HG02938 (cell line): Measurements from ENCODE around the gene DLG2.

ENCODE experiments used
- ATAC-seq: cut with Tn5 transposase; IDR thresholded peaks from one replicate; pipeline ENCODE4 v1.9.1; 2021; ENCODE audit warnings: mild to moderate bottlenecking, moderate library complexity; ENCODE audit not compliant: unreplicated experiment

The DLG2 gene

DNA sequence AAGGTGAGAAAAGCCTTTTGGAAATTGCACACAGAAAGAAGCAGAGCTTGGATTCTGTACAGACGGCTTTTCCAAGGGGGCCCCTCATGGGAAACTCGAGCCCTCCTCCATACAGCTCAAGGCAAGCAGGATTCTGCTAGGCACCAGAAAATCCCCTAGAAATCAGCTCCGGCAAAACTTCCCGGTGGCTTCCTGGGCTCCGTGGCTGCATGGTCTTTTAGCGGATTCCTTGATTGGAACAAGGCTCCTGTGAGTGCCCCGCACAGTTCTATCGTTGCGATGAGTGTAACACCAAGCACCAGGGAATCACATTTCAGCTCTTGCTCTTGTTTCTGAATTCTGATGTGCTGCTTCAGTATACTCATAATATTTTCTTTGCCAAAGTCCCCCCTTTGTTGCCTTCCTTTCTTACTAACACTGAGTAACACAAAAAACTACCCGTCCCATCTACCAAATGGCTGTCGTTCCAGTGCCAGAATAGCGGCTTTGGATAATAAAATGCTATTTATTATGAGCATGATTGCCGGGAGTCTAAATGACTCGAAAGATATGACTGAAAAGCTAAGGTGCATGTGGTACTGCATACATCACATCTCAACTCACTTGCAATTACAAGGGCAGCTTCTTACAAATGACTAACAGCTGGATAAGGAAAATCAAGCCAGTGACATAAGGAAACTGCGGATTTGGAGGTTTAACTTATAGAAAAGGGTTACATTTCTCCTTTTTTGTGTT is 494.1 kb downstream of the DLG2 start:
- no peak for ATAC-seq

GRCh38 chr11:85127349-85127748 is 499.8 kb downstream of the DLG2 start:
- no peak for ATAC-seq

DNA sequence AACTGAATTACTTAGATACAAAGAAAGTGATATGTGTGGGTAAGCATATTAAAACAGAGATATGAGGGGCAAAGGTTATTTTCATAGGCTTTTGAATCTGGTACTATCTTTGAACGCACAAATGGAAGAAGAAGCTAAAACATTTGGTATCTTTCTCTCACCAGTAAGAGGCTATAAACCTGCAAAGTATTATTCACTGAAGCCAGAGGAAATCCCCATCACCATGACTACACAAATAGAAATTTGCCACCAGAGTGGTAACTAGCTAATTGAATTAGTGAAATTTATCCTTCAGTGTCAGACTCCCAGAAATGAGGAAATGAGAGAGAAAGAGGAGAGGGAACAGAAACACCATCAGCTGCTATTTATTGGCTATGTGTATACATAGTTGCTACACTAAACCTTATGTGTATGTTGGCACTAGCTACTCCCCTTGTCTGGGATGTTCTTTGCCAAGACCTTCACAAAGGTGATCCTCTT is 503.4 kb downstream of the DLG2 start:
- ATAC-seq = peak; percentile 96

DNA sequence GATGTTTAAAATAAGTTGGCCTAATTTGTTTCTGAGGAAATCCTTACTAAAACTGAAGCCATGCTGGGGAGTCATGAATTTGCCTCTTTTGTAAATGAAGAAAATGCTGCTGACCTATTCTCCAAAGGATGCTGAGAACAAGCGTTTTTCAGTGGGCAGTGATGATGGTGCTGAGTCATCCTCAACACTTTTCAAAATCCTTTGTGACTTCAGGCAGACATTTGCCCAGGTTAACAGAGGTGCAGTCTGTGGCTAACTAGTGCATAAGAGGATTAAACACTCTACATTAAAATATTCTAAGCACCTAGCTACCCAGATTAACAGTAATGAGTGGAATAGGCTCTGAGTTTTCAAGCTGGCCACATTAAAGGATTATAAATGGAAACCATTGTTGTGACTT is 509.0 kb downstream of the DLG2 start:
- no peak for ATAC-seq

- no peak for ATAC-seq
These were observed 511.3 kb downstream of the DLG2 start for GRCh38 chr11:85115798-85116197.

DNA sequence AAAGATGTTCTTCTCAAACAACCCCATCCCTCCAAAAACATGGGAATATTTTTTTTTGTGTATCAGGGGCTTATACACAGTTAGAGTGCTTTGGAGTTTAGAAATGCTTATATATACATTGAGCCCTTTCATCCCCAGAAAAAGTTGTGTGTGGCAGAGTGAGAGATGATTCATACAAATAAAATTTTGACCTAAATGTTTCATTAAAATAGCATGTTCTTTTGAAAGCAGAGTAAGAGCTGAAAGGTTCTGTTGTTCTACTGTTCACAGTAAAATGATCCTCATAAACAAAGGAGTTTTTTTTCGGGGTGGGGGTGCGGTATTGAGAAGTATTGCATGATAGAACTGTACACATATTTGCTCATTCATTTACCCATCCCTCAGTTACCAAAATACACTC is 512.4 kb downstream of the DLG2 start:
- ATAC-seq = no peak

DNA sequence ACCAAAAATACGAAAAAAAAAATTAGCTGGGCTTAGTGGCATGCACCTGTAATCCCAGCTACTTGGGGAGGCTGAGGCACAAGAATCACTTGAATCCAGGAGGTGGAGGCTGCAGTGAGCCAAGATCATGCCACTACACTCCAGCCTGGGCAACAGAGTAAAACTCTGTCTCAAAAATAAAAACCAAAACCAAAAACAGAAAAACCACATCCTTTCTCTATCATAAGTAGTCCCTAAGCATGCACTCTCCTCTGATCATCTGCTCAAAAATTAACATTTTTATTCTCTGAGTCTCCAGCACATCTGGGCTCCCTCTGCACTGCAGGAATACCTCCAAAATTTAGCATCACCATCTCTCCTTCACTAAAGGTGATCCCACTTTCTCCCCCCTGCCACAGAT is 516.9 kb downstream of the DLG2 start:
- peak; percentile 94 for ATAC-seq

DNA sequence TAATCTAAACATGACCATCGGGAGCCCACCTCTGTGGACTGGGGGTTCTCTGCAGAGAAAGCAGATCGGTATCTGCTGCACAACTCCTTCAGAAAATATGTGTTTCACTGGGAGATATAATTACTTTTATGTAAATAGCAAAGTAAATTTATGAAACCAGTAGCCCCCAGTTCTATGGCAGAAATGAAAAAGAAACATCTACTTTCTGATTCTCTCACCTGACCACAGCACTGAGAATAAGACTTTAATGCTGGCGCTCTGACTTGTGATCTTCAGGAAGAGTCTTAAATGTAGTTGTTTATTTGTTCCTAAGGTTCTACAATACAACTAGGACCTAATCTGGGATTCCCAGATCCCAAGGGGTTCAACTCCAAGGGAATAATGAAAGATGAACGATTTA is 518.0 kb downstream of the DLG2 start:
- ATAC-seq = peak; percentile 64

- no peak for ATAC-seq
These were observed 521.3 kb downstream of the DLG2 start for GRCh38 chr11:85105868-85106267.

- no peak for ATAC-seq
These were observed 527.6 kb downstream of the DLG2 start for GRCh38 chr11:85099522-85099921.

DNA sequence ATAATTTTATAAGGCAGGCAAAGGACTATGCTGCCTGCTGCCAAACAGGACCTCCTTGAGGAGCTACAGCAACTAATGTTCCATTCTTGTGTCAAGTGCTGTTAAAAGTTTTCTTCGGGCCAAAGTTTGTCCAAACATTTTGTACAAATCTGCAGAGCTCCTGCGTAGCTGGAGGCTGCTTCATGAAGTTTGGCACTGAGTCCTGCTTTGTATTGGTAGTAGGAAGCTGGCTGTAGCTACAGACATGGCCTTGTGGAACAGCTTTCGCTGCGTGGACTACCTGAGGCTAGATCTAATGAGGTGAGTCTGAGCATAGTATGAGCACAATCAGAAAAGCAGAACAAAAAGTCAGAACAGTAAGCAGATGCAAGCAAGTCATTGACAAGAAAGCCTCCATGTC is 528.1 kb downstream of the DLG2 start:
- ATAC-seq = no peak

- peak; percentile 55 for ATAC-seq
These were observed 530.2 kb downstream of the DLG2 start for GRCh38 chr11:85096939-85097338.

DNA sequence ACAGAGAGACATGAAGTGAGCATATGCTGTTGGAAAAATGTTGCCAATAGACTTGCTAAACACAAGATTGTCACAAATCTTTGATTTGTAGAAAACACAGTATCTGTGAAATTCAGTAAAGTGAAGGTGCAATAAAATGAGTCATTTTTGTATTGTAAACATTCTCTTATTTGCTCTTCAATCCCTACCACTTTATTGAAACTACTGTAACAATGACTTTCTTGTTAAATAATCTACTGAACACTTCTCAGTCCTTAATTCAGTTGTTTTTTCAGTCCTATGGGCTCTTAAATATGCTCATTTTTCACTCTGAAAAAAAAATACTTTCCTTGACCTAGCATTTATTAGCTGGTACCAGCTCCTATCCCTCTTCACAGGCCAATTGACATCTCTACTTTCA is 531.9 kb downstream of the DLG2 start:
- ATAC-seq = no peak

DNA sequence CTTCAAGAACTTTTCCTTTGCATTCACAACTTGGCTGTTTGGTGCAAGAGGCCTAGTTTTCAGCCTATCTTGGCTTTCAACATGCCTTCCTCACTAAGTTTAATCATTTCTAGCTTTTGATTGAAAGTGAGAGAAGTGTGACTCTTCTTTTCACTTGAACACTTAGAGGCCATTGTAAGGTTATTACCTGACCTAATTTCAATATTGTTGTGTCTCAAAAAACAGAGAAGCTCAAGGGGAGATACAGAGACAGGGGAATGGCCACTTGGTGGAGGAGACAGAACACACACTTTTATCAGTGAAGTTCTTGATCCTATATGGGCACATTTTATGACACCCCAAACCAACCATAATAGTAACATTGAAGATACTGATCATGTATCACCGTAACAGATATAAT is 532.3 kb downstream of the DLG2 start:
- peak; percentile 44 for ATAC-seq

DNA sequence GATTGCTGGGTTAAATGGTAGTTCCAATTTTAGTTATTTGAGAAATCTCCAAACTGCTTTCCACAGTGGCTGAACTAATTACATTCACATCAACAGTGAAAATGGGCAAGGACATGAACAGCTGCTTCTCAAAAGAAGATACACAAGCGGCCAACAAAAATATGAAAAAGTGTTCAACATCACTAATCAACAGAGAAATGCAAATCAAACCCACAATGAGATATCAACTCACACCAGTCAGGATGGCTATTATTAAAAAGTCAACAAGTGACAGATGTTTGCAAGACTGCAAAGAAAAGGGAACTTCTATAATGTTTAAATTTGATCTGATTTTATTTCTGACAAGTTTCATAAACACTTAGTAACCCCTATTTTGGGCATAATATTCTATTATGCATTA is 537.5 kb downstream of the DLG2 start:
- ATAC-seq = peak; percentile 53

- no peak for ATAC-seq
These were observed 538.9 kb downstream of the DLG2 start for GRCh38 chr11:85088286-85088685.

- no peak for ATAC-seq
These were observed 540.5 kb downstream of the DLG2 start for GRCh38 chr11:85086504-85087284.

- ATAC-seq = no peak
These were observed 550.4 kb downstream of the DLG2 start for GRCh38 chr11:85076535-85077330.

DNA sequence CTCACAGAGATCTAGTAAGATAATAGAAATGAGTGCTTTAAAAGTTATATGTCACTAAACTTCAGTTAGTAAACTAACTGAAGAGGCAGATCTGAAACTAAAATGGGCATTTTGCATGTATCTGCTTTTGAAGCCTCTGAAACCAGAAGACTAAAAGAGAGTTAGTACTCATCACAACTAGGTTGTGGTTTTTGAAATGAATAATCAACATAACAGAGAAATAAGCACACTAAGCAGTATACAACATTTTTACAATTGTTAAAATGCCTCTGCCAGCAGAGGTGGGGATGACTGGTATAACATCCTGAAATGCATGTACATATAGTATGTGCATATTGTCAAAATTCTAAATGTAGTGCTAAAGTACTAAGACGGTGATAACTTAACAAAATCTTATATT is 564.5 kb downstream of the DLG2 start:
- peak; percentile 100 for ATAC-seq

DNA sequence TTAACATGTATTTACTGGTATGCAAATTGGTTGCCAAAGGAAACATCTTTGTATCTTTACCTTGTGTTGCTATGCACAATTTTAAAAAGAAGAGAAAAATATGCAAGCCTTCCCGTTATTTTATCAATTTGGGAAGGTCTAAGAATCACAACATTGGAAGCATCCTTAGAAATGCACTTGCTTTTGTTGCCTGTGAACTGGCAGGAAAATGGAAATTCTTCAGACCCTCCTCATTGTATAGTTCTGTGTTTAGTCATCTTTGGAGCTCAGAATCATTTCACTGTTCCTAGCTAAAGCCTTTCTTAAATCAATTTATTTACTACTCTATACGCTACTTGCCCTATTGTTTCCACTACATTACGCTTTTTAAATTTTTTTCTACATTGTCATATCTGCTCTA is 574.5 kb downstream of the DLG2 start:
- ATAC-seq = no peak

- ATAC-seq = no peak
These were observed 578.3 kb downstream of the DLG2 start for GRCh38 chr11:85048801-85049200.
